Coronary artery (tissue), 2 donors: ENCODE results near the gene SPACA5.
A peak's percentile ranks its signal among the peaks of the same experiment; 100 is the strongest.
"Not testable (repeated sequence)": the region's sequence is repeated elsewhere in the genome, so short reads cannot be mapped to it uniquely, and the experiment has no call there.

ENCODE experiments used
- DNase-seq: peaks from one replicate; pipeline ENCODE4 v3.0.0-alpha.2; 2017; ENCODE audit warnings: low spot score
- H3K27ac ChIP-seq, 2 donors: fragments of 200-600 bp; sonication (generic); one replicate each; pipeline ENCODE4 v1.5.1; 2016 to 2019
- H3K4me3 ChIP-seq: fragments of 200-600 bp; sonication (generic); 2 replicates; pipeline ENCODE4 v1.5.1; 2016; ENCODE audit warnings: mild to moderate bottlenecking, moderate library complexity
- TF ChIP-seq, protein P1 (sequence below): fragments of 200-600 bp; sonication (generic); IDR thresholded peaks from one replicate; pipeline ENCODE4 v1.5.1; 2019; ENCODE audit warnings: antibody characterized with exemption

SPACA5 gene

DNA sequence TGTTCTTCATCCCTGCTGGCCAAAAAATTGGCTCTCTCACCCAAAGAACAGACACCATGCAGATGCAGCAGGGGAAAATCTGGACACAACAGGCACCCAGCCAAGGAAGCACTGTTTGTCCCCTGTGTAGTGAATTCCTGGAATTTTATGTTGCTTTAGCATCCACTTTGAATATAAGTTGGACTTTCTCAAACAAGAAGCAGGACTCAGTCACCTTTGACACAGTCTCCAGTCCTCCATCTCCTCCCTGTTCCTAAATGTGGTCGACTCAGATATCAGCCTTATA lies 14.8 kb upstream of the SPACA5 start:
- TF ChIP-seq, protein P1, sequence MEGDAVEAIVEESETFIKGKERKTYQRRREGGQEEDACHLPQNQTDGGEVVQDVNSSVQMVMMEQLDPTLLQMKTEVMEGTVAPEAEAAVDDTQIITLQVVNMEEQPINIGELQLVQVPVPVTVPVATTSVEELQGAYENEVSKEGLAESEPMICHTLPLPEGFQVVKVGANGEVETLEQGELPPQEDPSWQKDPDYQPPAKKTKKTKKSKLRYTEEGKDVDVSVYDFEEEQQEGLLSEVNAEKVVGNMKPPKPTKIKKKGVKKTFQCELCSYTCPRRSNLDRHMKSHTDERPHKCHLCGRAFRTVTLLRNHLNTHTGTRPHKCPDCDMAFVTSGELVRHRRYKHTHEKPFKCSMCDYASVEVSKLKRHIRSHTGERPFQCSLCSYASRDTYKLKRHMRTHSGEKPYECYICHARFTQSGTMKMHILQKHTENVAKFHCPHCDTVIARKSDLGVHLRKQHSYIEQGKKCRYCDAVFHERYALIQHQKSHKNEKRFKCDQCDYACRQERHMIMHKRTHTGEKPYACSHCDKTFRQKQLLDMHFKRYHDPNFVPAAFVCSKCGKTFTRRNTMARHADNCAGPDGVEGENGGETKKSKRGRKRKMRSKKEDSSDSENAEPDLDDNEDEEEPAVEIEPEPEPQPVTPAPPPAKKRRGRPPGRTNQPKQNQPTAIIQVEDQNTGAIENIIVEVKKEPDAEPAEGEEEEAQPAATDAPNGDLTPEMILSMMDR, result no peak
- no peak for DNase-seq
- H3K27ac ChIP-seq, result no peak overlapping the region
- no peak overlapping the region for H3K4me3 ChIP-seq

DNA sequence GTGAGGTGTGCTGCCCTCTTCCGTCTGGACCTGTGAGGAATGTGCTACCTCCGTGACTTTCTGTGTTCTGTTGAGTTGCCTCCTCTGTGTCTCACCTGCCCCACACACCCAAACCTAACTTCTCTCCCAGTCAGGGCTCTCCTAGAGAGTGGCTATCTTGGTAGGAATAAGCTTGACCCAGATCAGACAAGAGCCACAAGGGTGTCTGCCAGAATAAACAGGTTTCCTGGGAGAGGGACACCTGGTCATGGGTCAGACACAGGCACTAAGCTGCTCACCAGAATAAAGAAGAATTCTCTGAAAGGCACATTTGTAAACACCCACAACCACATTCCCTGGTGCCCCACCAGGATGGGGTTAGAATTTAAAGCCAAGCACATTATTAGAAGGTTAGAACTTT lies 14.1 kb upstream of the SPACA5 start:
- DNase-seq, result no peak
- TF ChIP-seq, protein P1, result no peak
- H3K4me3 ChIP-seq, result no peak overlapping the region
- no peak overlapping the region for H3K27ac ChIP-seq

DNA sequence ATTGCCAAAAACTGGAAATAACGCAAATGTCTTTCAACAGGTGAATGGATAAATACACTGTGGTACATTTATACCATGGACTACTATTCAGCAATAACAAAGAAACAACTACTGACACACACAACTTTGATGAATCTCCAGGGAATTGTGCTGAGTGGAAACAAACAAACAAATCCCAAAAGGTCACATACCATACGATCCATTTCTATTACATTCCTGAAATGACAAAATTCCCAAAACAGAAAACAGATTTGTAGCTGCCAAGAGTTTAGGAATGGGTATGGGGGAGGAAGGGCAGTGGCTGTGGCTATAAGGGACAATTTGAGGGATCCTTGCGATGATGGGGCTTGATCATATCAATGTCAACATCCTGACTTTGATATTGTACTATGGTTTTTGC lies 5.5 kb upstream of the SPACA5 start:
- DNase-seq, result no peak
- Histone ChIP-seq H3K27ac (no peak overlapping the region), H3K4me3 (no peak overlapping the region)
- TF ChIP-seq, protein P1, result no peak

DNA sequence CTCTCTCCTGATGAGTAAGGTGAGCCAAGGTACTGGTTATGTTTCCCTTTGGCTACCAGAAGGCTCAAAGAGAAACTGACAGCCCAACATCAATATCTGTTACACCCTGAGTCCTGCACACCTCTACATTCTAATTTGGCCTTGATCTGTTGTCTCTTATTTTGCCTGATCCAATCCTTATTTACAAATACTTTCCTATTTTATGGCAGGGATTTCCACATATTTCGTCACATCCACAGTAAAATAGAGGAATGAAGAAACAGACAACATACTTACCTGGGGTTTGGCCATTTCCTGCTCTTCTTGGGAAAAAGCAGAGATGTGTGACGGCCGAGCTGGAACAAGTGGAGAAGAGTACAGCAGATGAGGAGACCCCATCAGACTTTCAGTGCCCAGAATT lies 4.5 kb upstream of the SPACA5 start:
- Histone ChIP-seq H3K4me3 (peak overlapping the region; percentile 78), H3K27ac (no peak overlapping the region)
- no peak for DNase-seq
- TF ChIP-seq, protein P1, result no peak

DNA sequence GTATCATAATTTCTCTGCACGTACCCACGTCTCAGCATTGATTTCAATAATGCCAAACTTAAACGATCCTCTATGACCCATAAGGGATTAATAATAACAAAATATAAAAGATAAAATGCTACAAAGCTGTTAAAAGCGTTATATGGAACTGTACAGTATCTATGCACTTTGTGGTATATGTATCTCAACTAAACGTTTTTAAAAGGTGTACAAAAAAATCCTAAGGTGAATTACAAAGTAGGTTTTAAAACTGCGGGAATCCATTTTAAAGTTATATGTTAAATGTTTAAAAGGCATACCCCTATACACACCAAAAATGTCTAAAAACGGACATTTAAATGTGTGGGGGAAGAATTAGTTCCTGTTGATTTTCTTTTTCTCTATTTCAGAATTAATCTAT lies 3.9 kb upstream of the SPACA5 start:
- DNase-seq, result no peak
- Histone ChIP-seq H3K4me3 (peak overlapping the region; percentile 78), H3K27ac (no peak overlapping the region)
- TF ChIP-seq, protein P1, result no peak

DNA sequence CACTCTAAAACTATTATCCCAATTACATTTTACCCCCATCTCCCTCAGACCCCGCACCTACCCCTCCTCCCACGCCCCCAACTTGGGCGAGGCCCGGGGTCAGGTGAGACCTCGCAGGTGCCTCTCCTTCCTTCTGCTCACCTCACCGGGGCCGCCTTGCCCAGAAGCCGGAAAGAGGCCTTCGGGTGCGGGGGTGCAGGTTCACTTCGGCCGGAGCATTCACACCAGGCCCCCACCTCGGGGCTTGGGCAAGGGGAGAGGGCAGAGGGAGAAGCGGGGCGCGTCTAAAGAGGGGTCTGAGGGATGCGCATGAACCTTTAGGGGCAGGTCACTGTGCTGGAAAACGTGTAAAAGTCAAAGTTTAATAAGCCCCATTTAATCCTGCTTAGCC lies 3.4 kb upstream of the SPACA5 start:
- TF ChIP-seq, protein P1, result no peak
- H3K4me3 ChIP-seq, result peak overlapping the region; percentile 78
- no peak for DNase-seq
- peak overlapping the region; percentile 72 to 83 for H3K27ac ChIP-seq

DNA sequence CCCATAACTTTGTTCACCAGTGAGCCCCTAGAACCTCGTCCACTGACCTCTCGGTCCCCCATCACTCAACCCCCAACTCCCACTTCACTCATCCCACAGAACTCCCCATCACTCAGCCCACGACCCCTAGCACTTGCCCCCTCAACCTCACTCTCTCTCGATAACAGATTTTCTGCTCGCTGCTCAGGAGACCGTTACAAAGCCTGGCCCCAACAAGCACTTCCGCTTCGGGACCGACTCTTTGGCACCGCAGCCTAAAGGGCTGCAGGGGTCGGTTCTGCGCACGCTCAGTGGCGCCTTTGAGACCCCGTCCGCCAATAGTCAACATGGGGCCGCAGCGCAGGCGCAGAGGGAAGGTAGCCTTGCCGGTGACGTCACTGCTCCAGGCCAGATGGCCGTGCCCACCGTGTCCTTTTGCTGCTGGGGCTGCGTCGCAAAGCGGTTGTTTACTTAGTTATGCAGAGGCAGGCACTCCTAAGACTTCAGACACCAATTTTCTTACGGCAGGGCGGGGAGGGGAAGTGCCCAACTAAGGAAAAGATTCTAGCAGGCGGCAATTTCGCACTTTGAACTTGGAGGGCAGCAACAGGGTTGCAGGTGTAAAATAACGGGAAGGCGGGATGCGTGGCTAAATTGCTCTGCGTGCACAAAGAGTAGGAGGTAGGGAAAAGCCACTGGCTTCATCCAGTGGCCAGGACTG lies 2.9 kb upstream of the SPACA5 start, which contains the start of gene ZNF182:
Gene ZNF182 (minus strand): TSS at position 232 of the 700 bp plus-strand sequence. CDS start 1,380 bp downstream, outside the sequence.
- peak within 1 kb of the TSS; percentile 72 to 83 for H3K27ac ChIP-seq

DNA sequence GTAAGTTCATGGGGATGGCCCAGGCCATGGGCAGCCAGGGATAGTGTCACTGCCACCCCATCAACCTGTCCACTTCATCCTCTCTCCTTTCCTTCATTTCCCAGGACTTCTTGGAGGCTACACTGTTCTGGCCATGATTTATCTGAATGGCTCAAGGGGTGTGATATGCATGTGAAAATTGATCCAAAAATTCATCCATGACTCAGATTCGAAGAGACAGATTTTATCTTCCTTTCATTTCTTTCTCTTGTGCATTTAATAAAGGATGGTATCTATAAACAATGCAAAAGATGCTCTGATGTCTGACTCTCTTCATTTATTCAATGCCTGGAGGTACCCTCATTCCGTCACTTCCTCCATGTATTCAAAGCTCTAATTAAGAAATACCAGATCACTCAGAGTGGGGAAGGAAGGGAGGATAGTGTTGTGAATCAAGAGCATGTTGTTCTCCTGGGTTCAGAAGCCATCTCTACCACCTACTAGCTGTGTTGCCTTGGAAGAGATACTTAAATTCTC lies 2.7 kb downstream of the SPACA5 start:
- not testable (repeated sequence) for H3K4me3 ChIP-seq, DNase-seq, H3K27ac ChIP-seq

More for the DNA sequence above, 2.9 kb upstream of the SPACA5 start, which contains the start of gene ZNF182:
- TF ChIP-seq, protein P1, result no peak
- peak; percentile 92 for DNase-seq
- H3K4me3 ChIP-seq, result peak within 1 kb of the TSS; percentile 78

DNA sequence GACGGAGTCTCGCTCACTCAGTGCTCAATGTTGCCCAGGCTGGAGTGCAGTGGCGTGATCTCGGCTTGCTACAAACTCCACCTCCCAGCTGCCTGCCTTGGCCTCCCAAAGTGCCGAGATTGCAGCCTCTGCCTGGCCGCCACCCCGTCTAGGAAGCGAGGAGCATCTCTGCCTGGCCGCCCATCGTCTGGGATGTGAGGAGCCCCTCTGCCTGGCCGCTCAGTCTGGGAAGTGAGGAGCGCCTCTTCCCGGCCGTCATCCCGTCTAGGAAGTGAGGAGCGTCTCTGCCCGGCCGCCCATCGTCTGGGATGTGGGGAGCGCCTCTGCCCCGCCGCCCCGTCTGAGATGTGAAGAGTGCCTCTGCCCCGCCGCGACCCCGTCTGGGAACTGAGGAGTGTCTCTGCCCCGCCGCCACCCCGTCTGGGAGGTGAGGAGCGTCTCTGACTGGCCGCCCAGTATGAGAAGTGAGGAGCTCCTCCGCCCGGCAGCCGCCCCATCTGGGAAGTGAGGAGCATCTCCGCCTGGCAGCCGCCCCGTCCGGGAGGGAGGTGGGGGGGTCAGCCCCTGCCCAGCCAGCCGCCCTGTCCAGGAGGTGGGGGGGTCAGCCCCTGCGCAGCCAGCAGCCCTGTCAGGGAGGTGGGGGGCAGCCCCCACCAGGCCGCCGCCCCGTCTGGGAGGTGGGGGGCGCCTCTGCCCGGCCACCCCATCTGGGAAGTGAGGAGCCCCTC lies 10.0 kb downstream of the SPACA5 start:
- DNase-seq, H3K4me3 ChIP-seq, H3K27ac ChIP-seq: not testable (repeated sequence)

DNA sequence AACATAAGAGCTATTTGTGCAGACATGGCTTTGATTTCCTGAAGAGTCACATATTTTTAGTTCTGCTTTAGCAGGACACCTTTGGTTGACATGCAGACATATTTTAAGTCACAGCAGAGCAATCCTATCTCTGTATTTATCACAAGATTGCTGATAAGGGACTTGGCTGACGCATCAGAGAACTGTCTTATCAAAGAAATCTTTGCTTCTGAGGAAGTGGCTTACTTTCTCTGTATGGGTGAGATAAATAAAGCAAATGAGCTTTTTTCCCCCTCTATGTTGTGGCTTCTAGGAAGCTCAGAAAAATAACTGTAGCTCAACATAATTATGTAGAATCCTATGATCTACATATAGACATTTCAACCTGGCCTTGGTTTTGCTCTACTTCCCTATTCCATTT lies 13.1 kb downstream of the SPACA5 start:
- not testable (repeated sequence) for DNase-seq

More for the DNA sequence above, 13.1 kb downstream of the SPACA5 start:
- H3K4me3 ChIP-seq, H3K27ac ChIP-seq: not testable (repeated sequence)
